ENCODE measurements around the gene TNFRSF1A.

Gene TNFRSF1A

DNA sequence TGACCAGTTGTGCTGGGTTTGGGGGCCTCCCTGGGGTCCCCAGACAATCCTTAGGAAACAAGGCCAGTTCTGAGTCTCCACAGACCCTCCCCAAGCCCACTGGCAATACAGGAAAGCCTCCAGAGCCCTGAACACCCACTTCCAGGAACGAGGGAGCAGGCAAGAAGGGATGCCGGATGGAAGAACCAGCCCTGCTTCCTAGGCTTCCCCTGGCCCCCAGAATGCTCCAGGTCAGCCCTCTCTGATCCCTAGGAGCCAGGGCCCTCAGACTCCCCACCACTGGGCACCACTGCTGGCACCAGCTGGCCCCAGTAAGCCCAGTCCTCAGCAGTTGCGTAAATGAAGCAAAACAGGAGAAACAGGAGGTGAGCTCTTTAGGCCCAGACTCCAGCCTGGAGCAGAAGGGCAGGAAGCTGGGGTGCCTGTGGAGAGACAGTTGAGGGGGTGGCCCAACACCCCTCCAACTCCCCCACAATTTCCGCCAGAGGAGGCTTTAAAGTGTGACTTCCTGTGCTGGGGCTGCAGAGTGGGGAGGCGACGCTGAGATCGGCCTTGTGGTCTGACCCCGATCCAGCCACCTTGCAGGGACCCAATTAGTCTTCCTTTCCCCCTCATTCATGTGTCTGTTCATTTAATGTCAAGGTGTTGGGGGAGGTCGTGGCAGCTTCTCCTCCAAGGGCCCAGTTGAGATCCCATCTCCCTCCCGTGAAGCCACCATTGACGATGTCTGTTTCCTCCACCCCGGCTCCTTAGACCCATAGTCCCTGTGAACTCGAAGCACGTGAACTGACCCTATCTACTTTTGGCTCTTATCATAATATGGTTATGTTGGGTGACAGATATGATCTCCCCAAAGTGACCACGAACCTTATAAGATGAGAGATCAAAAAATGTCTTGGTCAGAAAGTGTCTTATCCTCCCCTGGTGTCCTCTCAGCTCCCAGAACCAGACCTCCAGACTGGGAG, 4.7 kb downstream of the TNFRSF1A start:
- no peak for DNase-seq (ENCODE audit: low read depth)

DNA sequence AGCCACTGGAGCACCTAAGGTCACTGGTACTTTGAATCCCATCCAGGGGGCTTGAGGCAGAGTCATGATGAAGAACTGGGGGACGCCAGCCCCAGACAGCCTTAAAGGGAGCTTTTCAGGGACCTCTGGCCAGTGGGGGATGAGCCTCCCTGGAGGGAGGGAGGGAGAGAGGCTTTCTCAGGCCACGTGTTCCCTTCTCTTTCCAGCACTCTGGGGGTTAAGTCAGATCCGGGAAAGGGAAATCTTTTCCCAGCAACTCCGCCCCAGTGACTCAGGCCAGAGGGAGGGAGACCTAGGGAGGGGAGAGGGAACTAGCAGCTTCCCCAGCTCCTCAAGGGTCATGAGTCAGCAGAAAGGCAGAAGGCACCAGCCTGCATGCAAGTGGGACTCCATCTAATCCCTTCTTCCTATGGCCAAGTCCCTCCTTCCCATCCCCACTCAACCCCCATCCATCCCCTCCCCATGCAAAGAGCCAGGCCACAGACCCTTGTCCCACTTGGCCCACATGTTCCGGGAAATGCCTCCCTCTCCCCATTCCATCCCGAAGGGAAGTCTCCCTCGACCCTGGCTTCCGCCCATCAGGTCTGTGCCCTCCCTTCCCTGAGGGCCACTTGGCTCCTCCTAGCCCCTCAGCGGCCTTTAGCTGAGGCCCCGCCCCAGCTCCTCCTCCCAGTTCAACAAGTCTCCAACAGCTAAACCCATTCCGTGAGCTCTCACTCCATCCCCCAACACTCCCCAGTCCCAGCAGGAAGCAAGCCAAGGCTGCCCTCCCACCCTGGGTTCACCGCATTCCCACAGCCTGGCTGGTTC, 5.6 kb downstream of the TNFRSF1A start:
- peak; percentile 100 for DNase-seq (ENCODE audit: low read depth)

DNA sequence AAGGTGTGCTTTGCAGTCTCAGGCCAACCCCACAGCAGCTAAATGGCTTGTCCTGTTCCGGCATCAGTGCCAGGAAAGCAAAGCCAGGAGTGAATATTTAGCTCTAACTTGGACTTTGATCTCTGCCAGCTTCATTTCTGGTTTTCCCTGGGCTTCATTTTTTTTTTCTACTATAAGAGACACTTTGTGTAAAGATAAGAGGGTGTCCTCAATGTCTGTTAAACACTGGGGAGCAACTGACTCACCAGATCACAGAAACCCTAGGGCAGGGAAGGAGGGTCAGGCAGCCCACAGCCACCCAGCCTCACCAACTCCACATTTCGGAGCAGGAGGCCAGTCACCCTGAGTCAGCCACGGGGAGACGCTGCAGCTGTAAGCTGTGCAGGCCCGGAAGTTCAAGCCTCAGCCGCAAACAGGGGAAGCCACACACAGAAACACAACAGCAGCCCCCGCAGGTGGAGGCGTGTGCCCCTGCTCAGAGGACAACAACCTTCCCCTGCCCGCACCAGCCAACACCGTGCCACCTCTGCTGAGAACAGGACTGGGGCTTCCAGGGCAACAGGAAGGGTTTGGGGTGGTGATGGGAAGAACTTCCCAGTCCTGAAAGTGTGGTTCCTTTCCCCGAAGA, 6.3 kb downstream of the TNFRSF1A start:
- peak; percentile 88 for DNase-seq (ENCODE audit: low read depth)

DNA sequence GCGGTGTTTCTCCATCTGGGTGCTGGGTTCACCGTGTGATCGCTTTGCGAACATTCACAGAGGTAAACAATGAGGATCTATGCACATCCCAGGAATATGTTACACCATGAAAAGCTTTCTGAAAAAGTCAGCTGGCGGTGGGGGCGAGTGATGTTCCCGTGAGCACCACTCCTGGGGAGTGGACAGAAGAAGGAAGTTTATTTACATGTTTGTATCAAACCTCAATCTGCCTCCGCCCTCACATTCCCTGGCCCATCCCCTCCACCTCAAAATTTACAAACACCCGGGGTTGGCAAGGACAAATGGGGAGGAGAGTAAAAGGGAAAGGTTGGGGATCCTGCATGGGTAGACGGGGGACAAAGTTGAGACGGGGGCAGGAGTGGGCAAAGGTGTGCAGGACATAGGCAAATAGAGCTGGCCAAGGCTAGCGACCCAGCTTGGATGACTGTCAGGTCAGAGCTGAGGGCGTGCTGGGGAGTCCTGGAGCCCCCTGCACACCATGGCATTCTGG, 6.9 kb downstream of the TNFRSF1A start:
- no peak for DNase-seq (ENCODE audit: low read depth)

DNA sequence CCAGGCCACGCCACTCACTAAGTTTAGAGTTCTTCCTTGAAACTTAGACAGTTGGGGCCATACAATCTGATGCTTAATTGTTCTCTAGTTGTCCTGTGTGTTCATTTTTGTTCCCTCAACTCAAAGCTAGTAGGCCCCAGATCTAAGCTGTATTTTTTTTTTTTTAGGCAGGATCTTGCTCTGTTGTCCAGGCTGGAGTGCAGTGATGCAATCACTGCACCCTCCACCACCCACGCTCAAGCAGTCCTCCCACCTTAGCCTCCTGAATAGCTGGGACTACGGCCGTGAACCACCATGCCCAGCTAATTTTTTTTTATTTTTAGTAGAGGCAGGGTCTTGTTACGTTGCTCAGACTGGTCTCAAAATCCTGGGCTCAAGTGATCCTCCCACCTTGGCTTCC, 7.5 kb downstream of the TNFRSF1A start:
- no peak for DNase-seq (ENCODE audit: low read depth)

DNA sequence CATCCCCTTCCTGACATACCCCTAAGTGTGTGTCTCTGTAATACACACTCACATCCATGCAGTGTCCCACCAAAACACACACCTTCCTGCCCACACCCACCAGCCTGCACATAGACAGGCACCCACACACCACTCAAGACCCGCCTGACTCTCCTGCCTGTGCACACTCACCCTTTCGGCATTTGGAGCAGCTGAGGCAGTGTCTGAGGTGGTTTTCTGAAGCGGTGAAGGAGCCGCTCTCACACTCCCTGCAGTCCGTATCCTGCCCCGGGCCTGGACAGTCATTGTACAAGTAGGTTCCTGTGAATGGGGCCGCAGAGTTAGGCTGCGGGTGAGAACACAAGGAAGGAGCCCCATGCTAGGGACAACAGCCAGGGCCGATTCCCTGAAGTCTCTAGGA, 8.3 kb downstream of the TNFRSF1A start:
- peak; percentile 79 for DNase-seq (ENCODE audit: low read depth)

DNA sequence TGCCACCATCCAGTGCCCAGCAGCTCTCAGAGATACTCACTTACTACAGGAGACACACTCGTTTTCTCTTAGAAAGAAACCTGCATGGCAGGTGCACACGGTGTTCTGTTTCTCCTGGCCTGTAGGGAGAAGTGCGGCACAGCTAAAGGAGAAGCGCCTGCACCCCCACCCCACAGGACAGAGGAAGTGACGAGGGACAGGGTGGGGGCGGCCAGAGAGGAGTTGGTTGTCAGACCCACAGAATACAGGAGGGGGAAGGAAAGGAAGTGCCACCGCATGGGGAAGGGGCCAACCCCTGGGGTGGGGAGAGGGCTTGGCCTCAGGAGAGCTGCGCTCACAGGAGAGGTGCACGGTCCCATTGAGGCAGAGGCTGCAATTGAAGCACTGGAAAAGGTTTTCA, 8.8 kb downstream of the TNFRSF1A start:
- DNase-seq (ENCODE audit: low read depth): no peak

DNA sequence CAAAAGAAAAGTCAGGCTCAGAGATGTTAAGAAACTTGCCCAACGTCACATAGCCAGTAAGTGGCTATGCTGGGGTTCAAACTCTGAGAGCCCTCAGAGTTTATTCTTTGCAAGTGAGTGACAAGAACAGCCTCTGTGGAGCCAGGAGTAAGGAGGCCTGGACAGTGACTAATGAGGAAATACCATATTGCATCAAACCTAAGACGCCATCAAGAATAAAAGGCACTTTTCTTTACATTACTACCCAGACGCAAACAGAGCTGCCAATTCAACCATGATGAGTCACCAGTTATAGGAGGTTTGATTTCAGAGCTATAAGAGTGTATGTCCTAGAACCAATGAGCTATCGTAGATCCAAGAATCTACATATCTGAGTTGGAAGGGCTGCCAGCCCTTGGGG, 9.4 kb downstream of the TNFRSF1A start:
- peak; percentile 65 for DNase-seq (ENCODE audit: low read depth)

DNA sequence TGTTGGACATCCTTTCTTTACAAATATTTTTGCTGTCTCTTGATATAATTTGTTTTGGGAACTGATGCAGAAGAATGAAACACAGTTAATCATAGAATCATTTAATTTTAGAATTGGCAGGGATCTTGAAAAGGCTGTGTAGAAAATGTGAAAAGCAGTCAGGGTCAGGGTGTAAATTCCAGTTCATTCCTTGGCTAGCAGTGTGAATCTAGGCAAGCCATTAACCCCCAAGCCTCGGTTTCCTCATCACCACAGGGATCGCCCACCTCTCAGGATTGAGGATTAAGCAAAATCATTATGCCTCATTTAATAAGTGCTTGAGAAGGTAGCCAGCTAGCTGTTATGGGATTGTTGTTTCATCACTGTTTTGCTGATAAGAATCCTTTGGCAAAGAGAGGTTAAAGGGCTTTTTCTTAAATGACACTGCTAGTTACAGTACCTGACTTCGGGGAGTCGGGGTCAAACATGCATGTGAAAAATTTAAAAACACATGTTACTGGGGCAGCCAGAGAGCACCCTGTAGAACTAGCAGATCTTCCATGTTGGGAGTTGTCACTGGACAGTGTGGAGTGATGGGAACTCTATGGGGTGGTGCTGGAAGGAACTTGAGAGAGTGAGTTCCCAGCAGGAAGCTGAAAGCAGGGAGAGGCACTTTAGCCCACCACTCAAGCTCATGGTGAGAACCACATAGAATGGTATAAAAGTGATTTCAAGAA, 10.7 kb downstream of the TNFRSF1A start:
- no peak for DNase-seq (ENCODE audit: low read depth)

DNA sequence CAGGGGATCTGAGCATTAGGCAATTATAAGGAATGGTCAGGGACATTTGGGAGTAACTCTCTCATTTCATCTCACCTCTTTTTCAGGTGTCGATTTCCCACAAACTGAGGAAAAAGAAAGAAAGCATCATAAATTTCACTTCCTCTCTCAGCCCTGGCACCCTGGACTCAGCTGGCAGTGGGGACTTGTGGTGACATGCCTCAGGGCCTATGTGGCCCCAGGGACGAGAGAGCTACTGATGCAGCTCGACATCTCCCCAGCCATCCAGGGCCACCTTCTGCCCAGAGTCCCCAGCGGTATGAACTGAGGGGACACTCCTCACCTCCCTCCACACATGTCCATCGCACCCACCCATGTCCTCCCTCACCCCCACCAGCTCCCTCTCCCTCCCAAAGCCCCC, 11.7 kb downstream of the TNFRSF1A start:
- no peak for DNase-seq (ENCODE audit: low read depth)

DNA sequence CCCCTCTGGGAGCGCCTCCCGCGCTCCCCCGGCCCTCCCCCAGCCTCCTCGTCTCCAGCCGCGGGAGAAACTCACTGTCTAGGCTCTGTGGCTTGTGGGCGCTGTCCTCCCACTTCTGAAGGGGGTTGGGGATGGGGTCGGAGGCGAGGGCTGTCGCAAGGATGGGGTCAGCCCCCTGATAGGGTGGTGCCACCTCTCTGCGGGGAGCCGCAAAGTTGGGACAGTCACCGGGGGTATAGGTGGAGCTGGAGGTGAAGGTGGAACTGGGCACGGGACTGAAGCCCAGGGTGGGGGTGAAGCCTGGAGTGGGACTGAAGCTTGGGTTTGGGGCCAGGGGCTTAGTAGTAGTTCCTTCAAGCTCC, 12.2 kb downstream of the TNFRSF1A start:
- no peak for DNase-seq (ENCODE audit: low read depth)

DNA sequence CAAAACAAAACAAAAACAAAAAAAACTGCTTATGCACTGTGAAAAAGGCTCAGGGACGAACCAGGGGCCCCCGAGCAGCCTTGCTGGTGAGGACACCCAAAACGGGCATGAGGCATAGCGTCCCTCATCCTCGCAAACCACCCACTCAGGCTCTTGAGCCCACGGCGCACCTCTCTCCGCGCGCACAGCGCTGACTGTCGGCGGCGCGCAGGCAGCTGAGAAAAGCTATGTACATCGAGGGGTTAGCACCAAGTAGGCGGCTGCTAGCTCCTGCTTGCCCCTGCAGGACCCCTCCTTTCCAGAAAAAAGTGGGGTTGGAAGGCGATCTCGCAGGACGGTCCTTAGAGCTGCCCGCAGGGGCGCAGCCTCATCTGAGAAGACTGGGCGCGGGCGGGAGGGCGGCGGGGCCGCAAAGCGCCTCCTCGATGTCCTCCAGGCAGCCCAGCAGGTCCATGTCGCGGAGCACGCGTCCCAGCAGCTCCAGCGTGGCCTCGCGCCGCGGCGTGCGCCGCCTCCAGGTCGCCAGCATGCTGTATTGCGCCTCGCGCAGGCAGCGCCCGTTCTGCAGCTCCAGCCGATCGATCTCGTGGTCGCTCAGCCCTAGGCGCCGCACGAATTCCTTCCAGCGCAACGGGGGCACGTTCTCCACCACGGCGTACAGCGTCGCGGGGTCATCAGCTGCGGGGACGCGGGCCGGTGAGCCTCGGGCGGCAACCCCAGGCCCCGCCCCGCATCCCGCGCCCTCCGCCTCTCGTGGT, 12.8 kb downstream of the TNFRSF1A start:
- no peak for DNase-seq (ENCODE audit: low read depth)

DNA sequence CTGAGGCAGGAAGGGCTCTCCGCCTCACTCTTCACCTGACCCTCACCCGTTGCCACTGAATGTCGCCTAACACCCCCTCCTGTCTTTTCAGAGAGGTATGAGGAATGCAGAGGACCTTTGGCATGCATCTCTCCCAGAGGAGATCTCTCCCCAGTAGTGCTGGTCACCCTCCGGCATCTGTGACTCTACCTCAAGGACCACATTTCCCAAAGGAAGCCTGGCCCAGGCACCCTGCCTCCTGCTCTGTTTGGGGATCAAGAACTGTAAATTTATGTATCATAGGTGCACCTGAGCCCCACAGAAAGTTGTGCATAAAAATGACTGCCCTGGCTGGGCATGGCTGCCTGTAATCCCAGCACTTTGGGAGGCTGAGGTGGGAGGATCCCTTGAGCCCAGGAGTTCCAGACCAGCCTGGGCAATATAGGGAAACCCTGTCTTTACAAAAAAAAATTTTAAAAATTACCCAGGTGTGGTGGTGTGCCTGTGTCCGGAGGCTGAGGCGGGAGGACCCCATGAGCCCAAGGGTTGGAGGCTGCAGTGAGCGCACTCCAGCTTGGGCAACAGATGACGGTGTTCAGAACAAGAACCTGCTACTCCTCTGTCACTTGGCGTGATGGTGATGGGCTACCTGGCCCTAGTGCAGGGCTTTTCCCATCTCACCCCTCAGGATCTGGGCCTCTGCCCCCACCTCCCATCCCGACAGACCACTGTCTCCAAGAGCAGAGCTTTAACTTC, 13.7 kb downstream of the TNFRSF1A start:
- no peak for DNase-seq (ENCODE audit: low read depth)

DNA sequence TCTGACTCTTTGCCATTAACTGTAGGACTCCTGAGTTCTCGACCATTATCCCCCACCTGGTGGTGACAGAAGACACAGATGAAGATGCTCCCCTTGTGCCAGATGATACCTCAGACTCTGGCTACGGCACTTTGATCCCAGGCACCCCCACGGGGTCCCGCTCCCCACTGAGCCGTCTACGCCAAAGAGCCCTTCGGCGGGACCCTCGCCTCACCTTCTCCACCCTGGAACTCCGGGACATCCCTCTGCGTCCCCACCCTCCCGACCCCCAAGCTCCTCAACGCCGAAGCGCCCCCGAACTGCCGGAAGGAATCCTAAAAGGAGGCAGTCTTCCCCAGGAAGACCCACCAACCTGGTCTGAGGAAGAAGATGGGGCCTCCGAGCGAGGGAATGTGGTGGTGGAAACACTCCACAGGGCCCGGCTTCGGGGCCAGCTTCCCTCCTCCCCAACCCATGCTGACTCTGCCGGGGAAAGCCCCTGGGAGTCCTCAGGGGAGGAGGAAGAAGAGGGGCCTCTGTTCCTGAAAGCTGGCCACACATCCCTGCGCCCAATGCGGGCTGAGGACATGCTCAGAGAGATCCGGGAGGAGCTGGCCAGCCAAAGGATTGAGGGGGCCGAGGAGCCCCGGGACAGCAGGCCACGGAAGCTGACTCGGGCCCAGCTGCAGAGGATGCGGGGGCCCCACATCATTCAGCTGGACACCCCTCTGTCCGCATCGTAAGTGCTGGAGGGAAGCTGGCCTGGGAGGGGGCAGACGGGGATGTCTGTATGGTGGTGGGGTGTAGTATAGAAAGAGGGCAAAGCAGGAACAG, 14.4 kb downstream of the TNFRSF1A start:
- DNase-seq (ENCODE audit: low read depth): no peak

DNA sequence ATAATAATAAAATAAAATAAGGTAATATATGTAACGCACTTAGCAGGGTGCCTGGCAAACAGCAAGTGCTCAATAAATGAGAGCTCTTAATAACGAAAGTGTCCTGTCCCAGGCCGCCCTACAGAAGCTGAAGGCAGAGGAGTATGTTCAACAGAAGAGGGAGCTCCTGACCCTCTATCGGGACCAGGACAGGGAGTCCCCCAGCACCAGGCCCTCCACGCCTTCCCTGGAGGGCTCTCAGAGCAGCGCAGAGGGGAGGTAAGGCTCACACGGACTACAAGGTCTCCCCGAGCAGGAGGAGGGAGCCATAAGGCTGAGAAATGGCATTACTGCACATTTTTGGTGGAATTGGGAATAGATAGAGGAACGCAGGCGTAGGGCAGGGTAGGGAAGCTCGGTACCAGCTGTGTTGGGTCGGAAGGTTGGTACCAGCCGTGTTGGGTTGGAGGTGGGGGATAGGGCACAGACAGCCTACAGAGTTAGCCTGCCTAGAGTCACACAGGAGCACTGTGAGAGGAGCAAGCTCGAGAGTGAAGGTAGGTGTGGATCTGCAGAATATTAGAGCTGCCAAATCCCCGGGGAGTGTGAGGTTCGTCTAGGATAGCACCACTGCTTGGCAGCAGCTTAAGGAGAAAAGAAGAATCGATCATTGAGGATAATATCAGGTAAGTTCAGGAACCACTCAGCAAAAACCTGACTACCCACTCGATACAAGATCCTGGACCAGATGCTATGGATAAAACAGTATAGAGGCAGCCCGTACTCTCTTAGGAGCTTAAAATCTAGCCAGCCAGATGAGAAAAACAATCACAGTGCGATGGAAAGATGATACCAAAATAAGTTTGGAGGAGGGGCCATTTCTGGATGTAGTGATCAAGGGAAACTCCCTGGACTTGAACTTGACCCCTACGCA, 15.3 kb downstream of the TNFRSF1A start:
- DNase-seq (ENCODE audit: low read depth): peak; percentile 65

DNA sequence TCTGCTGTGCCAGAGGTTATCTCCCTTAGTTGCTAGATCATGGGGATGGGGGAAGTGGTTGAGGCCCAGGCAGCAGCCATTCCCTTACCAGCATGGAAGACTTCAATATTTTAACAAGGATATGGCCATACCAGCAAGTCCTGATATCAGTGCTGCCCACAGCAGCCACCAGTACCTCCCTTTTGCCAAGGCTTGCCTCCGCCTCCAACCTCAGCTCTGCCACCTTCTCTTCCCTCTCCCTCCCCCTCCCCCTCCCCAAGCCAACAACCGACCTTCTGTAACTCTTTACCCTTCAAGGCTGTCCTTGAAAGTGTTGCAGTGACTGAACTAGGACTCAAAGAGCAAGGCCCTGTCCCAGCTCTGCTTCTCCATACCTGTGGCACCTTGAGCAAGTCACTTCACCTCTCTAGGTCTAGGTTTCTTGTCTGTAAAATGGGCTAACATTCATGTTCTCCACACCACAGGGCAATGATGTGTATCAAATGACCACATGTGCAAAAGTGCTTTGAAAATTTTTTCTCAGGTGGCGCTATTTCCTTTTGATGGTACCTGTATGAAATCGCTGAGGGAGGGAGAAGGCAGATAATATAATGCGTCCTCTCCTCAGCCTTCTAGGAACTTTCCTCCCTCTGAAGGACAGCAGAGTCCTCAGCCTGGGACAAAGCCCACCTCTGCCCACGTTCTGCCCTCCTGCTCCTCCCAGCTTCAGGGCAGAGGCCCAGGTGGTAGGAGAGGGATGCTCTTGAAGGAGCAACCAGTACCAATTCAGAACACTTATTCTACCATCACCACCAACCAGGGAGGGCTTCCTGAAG, 16.7 kb downstream of the TNFRSF1A start:
- no peak for DNase-seq (ENCODE audit: low read depth)

DNA sequence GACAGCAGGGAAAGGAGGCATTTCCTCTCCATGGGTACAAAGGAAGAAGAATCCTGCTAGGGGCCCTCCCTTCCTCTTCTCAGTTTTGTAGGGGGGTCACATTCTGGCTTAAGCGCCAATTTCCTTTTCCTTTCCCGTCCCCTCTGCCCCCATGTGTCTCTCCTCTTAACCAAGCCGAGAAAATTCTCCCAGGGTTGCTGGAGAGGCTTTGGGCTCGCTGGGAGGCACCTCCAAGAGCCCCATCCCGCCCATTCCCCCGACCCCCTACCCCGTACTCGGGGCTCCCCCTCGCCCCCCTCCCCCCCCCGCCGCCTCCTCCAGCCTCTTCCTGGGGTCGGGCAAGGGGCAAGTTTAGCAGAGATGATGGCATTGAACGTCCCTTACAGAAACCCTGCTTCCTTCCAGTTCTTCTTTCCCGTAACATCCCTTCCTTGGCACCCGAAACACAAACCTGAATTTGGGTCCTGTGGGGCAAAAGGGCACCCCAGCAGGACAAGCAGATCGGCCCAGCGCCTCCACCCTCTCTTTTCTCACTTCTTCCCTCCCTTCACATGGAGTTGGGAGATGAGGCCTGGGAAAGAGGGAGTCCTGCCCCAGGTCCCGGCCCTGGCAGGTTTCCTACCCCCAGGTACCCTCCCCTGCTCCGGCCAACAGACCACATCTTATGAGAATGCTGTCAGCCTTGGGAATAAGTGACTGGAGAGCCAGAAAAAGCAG, 17.7 kb downstream of the TNFRSF1A start:
- DNase-seq (ENCODE audit: low read depth): no peak
